Esophagus mucosa (tissue), 1 donor: ENCODE measurements around the gene PPFIA4. TPM values are rescaled to one million over a fixed set of nuclear protein-coding genes. Genes with fewer than 3 reads are reported as not detected.
A peak's percentile ranks its signal among the peaks of the same experiment; 100 is the strongest.

Experiments
- ATAC-seq: fragments of 200-7000 bp; cut with Tn5 transposase; one replicate; pipeline ENCODE4 v1.9.1; 2020
- total RNA-seq: library from RNA; stranded (reverse); gene quantifications from one replicate; pipeline ENCODE4 v1.2.4, GENCODE V29; 2023
- donor health status: DM: yes; HTN: yes; CAD: no.

PPFIA4 gene
- total RNA-seq, 1 donor from 2014 or later: 1.0 TPM

DNA sequence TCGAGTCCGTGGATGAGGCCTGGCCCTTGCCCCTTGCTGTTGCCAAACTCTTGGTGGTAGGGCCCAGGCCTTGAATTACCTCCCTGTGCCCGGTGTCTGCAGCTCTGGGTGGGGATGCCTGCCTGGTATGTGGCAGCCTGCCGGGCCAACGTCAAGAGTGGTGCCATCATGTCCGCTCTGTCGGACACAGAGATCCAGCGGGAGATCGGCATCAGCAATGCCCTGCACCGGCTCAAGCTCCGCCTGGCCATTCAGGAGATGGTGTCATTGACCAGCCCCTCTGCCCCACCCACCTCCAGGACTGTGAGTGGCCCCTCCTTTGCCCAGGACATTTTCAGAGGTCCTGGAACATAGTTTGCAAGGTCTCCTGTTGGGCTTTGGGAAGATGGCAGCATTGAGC, 33.8 kb downstream of the PPFIA4 start:
- no peak for ATAC-seq

DNA sequence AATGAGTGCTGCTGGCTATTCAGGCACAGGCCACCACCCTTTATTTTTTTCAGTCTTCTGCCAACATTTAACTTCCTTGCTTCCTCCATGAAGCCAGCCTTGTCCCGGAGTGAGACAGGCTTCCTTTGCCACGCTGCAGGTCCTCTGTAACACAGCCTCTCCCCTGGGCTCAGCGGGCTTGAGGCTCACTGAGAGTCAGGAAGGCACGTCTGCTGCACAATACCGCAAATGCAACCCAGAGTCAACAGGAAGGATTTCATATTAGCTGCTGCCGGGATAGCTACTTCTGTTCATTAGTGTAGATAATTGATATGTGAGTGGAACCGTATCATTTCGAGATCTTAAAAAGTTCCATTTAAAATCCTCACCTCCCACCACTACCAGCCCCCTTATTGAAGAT, 37.0 kb downstream of the PPFIA4 start:
- ATAC-seq: no peak

DNA sequence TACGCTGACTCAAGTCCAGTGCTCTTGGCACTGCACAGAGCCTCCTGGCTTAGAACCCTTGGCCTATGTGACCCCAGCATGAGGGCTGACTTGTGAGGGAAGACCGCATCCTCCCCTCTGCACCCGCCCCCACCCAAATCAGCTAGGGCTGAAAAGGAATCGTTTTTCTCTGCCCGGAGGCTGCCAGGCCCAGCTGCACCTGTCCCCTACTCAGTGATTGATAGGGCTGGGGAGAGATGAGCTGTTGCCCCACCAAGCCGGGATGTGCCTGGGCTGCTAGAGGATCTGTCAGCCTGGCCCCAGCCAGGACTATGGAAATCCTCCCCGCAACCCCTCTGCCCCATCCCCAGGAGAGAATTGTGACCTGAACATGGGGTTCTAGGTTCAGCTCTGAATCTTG, 38.9 kb downstream of the PPFIA4 start:
- no peak for ATAC-seq

DNA sequence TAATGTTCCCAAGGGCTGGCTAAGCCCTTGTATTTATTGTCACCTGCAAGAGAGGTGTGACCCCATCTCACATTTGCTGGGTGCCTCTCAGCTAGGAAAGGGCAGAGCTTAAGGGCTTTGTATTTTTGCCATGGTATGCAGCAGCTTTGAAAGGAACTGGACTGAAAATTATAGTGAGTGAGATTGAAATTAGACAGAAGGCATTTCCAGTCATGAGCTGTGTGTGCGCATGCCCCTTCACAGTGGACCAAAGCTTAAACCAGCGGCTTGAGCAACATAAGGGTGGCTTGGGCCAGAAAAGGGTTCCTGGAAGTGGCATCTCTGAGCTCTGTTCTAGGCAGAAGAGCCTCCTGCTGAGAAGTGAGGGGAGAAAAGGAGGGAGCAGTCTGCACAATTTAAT, 39.7 kb downstream of the PPFIA4 start:
- ATAC-seq: no peak

DNA sequence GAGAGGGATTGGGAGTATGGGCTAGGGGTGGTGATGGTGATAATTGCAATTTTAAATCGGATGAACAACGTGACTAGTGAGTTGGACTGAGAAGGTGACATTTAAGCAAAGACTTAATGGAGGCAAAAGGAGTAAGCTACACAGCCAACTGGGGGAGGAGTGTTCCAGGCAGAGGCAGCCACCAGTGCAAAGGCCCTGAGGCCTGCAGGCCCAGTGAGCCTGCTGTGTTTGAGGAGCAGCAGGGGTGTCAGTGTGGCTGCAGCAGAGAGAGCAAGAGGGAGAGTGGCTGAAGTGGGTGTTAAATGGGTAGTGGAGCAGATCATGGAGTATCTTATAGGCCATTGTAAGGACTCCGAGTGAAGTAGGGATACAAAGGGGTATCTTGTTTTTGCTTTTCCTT, 40.7 kb downstream of the PPFIA4 start:
- ATAC-seq: no peak

DNA sequence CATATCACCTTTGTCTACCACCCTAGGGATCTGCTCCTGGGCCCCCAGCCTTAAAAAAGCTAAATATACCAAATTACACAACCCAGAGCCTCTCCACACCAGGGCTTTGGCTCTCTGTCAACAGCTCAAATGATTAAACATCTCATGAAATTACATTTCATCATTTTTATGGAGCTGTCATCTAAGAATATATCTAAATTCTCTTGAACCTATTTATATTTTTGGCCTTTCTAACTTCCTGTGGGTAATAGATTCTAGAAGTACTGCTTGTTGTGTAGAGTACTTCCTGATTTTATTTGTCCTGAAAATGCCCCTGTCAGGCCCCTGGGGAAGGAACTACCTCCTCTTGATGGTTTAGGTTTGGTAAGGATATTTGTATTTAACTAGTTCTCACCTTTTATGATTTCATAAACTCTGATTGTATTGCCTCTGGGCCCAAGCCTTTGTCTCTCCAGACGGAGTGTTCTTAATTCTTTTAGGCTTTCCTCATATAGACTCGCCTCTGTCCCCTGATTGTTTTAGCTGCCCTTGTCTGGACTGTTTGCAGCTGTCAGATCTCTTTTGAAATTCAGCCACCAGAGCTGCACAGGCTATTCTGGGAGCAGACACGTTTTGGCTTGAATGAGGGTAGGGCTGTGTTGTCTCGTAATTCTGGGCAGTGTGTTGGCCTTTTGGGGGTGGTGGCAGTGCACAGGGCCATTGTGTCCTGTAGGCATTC, 42.9 kb downstream of the PPFIA4 start:
- peak; percentile 31 for ATAC-seq

DNA sequence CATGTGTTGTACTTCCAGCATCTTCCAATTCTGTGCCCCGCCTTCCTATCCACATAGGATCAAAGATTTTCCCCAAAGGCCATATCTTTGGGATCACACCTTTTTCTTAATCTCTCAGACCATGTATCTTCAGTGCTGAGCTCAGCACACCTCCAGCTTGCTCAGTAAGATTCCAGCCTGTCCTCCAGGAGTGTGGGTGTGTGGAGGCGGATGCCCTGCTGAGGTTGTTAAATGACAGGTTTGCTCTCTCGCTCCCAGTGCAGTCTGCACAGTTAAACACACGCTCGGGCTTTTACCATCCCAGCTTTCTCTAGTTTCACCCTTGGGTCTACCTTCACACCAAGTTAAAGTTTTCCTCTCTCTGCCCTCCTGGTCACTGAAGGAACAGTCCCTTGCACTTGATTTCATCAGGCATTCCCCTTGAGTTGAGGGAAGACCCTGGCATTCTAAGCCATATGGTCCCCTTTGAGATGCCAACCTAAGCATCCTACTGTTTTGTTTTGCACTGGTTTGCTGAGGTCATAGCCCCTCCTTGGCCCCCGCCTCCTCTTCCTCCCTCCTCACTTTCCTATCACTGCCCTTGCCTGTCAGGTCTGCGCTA, 45.8 kb downstream of the PPFIA4 start:
- ATAC-seq: no peak

DNA sequence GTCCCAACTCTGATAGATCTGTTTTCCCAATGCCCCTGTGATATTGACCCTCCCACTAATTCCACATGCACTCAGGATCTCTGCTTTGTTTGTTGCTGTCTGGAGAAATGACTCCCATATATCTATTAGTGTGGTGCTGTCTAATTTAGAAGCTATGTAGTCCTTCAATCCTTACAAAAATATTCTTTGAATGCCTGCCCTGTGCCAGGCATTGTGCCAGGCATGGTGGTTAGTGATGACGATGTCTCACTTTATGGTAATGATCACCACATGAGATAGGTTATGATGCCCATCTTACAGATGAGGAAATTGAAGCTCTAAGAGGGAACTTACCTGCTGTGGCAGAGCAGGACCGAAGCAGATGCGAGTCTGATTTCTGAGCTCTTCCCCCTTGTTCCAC, 46.6 kb downstream of the PPFIA4 start:
- ATAC-seq: no peak

DNA sequence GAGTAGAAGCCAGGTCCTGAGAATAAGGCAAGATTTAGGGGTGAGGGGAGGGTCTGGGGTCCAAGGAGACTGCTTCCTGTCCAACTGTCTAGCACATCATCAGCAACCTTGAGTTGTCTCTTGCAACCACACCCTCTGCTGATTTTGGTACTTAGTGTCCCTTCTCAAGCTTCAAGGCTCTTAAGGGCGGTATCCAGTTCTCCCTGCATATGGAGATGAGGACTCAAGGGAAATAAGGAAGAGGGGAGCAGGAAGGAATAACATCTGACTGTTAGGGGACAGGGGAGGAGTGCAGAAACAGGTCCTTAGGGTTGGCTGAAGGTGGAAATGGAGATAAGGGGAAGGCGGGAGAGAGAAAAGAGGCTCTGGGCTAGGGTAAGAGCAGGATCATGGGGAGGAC, 47.2 kb downstream of the PPFIA4 start:
- no peak for ATAC-seq

DNA sequence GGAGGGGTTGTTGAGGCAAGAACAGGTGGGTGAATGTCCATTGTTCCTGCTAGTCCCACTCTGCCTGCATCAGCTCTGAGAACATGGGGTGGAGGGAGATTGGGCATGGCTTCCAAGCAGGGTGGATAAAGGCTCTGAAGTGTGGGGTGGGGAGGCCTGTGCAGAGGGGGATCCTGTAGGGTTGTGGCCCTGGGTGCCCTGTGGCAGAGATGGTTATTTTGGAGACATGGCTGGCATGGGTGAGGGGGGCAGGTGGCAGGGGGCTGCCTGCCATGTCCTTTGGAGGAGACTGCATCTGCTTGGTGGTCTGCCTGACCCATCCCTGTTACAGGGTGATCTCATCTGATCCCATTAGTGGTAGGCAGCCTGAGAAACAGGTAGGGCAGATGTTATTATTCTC, 48.3 kb downstream of the PPFIA4 start:
- ATAC-seq: no peak

DNA sequence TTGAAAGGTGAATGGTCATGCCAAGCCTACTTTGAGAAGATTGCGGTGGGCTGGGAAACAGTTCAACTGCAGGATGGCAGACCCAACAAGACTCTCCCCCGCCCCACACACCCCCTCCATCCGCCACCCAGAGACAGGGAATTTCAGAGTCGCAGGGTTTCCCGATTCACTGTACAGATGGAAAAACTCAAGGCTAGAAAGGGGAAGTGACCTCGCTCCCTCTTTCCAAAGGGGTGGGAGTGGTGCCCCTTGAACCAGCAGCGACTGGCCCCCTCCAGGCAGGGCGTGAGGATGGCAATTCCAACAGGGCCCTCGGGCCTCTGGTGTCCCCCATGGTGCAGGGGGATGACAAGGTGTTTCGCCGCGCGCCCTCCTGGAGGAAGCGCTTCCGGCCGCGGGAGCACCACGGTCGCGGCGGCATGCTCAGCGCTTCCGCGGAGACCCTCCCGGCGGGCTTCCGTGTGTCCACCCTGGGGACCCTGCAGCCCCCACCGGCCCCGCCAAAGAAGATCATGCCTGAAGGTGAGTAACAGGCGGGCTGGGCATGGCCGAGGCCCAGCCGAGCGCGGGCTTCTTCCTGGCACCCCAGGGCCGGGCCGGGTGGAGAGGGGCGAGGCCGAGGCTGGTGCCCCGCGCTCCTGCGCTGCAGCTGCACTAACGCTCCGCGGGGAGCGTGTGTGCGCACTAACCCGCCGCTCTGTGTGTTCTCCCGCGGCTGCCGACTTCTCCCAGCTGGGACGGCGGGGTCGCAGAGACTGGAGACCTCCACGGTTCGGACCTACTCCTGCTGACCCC, 49.1 kb downstream of the PPFIA4 start:
- peak; percentile 38 for ATAC-seq

DNA sequence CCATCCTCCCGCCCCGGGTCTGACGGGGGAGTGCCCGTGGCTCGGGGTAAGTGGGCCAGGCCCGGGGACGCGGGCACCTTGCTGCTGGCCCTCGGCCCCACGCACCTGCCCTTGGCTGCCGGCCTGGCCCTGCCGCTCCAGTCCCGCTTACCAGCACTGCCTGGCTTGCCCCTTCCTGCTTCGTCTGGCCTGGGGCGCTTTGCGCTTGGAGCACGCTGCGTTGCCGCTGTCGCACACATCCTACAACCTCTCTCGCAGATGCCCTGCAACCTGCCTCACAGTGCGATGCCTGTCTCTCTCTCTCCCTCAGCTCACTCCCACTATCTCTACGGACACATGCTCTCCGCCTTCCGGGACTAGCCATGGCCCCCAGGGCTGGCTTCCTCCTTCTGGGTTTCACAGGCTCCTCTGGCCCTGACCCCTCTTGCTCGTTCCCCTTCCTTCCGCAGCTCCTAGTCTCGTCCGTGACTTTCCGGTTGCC, 49.8 kb downstream of the PPFIA4 start:
- peak; percentile 19 for ATAC-seq

DNA sequence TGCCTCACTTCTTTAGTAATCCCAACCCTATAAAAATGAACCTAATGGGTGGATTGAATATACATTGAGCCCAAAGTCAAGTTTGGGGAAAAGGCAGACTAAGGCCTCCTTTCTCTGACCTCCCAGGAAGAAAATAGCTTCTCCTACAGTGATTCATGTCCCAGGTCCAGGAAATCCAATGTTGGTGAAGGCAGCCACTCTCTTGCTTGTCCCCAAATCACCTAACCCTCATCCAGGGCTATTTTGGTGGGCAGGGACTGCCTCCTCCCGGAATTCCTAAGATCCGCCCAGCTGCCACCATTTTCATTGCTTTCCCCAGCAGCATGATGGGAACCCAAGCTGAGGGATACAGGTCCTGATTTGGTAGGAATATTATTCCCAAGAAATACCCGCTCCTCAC, 51.1 kb downstream of the PPFIA4 start:
- ATAC-seq: no peak

DNA sequence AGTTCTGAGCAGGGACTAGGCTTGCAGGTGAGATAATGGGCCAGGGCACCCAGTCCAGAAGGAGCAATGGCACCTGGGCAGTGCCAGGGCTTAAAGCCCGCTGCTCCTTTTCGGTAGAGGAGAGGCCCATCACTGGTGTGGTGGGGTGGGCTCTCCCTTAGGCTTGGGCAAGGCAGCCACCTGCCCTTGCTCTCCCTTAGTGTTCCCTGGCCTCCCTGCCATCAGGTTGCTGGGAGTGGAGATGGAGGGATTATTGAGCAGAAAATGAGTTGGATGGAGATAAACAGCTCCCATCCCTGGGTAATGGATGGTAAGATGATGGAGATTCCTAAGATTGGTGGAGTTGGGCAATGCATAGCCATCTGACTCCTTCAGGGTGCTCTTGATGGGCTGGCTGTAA, 51.7 kb downstream of the PPFIA4 start:
- no peak for ATAC-seq

DNA sequence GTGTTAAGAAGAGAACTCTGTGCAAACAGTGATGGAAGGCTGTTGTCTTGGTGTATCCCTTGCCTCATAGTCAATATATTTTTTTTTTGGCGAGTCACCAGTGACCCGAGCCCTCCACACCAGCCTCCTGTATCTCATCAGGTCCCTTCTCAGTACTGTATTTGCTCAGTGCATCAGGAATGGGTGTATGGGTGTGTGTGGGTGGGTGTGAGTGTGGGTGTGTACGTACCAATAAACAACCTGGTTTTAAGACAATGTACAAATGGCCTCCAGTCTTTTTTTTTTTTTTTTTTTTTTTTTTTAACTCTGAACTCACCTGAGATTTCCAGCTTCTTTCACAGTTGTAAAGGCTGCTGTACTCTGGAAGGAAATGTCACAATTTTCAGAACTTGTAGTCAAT, 52.2 kb downstream of the PPFIA4 start:
- no peak for ATAC-seq

DNA sequence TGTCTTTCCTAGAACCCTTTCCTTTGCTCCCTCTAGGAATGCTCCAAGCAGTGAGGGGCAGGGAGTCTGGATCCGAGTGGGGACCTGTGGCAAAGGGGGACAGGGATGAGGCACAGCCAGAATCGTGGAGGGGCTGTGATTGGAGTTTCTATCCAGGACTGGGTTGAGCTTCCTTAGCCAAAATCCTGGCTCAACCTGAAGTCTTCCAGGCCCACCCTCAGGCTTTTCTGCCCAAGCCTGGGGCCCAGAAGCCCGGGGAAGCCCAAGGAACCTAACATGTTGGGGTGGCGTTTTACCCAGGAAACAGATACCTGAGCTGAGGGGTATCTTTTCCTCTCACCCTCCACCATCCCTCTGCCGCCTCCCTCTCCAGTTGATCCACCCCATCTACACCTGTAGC, 54.2 kb downstream of the PPFIA4 start:
- no peak for ATAC-seq

DNA sequence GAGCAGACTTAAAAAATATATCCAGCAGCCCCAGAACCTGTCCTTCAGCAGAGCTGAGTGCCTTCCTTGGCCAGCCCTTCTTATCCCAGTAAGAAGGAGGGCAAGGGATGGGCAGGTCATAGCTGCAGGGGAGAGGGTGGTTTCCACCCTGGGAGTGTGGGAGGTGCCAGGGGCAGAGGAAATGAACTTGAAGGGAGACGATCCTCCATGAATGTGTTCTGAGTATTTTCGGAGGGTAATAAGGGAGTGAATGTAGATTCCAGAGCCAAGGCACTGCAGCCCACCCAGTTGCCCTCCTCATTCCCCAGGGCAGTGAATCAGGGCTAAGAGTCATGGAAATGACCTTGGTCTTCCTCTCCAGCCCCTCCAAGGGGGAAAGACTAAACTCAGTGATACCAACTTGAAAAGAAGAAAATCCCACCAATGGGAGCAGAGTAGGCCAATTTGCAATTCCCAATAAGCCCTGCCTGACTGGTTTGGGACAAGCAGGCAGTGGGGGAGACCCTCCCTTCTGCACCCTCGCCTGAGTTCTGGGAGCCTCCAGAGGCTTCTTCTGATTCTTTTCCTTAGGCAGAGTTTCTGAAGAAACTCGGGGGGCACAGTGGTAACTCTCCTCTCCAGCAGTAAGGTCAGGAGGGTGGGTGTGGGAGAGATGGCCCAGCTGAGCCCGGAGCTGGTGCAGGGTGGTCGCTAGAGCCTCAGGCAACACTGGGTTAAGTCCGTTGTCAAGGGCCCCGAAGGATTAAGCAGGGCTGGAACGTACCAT, 55.4 kb downstream of the PPFIA4 start:
- ATAC-seq: no peak

DNA sequence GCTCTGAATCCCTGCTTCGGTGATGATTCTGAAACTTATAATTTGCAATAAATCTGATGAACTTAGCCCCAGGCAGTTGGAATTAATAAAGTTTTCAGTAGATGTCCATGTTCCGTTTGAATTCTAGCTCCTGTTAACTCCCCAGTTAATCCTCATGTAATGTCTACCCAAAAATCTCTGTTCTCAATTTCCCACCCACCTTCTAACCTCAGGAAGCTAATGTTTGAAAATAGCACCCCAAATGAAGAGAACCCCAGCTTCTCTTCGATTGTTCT, 55.9 kb downstream of the PPFIA4 start:
- no peak for ATAC-seq

DNA sequence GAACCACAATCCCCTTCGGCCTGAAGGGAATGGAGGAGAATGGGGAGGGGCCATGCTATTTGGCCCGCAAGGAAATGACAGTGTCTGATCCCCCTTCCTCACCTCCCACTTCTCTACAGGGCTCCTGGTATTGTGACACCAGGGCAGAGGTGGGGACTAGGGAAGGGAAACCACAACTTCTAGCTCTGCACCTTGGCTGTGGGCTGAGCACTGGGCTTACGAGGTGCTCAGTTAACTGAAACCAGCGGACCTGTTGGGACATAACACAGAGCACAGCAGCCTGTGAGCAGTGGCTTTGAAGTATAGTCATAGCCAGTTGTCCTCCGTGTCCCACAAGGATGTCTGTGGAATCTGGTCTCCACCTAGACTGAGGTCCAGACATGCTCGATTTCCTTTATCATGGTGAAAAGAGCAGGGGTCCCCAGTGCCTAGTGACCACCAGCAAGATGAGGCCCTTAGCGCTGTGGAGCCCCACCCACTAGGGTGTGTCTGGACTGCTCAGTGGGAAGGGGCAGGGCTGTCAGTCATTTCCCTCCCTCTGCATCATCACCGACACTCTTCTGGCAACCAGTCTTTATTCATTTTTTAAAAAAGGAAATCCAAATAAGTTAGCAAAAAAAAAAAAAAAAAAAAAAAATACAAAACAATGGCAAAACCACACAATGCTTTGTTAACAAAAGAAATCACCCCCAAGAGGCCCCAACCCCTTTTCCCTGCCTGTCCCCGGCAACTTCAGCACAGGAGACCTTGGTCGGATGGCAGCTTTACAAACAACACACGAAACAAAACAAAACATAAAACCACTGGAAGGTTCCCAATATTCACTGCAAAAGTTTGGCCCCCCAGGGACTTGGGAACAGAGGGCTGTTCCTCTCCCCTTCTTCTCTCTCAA, 56.5 kb downstream of the PPFIA4 start:
- no peak for ATAC-seq

DNA sequence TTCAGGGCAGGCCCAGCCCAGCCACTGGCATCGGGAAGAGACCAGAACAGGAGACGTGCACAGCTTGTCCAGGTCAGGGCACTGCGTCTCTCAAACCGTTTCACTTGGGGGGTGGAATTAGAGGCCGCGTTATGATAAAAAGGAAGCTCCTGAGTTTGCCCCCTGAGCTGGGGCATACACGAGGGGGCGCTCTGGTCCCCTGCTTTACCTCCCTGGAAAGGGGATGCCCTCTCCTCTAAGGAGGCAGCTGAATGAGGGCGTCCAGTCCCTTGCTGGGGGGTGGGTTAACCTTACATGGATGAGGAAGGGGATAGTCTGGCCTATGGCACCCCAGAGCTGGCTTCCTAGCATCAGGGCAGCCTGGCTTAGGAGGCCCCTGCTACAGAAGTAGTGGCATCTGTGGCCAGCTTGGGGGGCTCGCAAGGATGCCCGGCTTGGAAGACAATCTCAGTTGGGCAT, 57.2 kb downstream of the PPFIA4 start:
- no peak for ATAC-seq

DNA sequence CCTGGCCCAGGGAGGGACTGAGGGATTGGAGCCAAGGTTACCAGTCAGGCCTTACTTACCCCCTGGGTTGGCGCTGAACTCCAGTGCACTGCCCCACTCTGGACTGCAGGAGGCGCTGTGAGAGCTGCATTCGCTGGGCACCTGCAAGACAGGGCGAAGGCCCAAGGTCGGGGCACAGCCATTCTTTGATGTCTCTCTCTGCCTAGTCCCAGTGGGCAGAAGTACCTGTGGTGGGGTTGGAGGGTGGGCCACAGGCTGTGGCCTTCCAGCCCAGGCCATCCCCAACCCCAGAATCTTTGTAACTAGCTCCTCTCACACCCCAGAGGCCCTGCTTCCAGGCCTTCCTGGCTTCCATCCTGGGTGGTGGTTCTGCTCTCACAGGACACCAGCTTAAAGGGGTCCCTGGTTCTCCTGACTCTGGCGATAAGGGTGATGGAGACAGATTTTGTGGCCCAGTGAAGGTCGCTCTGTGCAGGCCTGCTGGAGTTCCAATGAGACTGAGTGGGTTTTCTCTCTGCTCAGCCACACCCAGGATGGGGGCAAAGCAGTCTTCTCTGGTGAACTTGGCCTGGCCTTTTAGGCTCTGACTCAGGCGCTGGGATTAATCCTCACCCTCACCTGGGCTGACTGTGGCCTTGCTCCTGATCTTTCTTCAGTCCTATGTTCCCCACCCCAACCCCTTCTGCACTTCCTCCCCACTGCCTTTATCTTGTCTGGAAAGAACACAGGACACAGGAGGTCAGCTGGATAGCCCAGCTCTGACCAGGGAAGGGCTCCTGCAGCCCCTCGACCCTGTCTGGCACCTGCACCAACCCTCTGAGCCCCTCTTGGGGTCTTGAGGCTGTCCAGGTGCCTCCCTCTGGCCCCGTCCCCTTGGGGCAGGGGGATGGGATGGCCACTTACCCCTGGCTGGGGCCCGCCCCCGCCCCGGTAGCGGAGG, 58.6 kb downstream of the PPFIA4 start:
- peak; percentile 49 for ATAC-seq
